Brain microvascular endothelial cell (primary cell): Measurements from ENCODE around the gene UCK2.

Source experiments
- DNase-seq: peaks from one replicate; pipeline ENCODE4 v3.0.0-alpha.2; 2020
- H3K27ac ChIP-seq: fragments of 250-450 bp; sonication (Bioruptor Pico); 2 replicates; pipeline ENCODE4 v1.5.1; 2020; ENCODE audit warnings: mild to moderate bottlenecking, moderate library complexity
- H3K27me3 ChIP-seq: fragments of 250-450 bp; sonication (Bioruptor Pico); replicated peaks from 2 replicates; pipeline ENCODE4 v1.5.1; 2020; ENCODE audit warnings: mild to moderate bottlenecking
- H3K36me3 ChIP-seq: fragments of 250-450 bp; sonication (Bioruptor Pico); replicated peaks from 2 replicates; pipeline ENCODE4 v1.5.1; 2020; ENCODE audit warnings: mild to moderate bottlenecking
- H3K4me3 ChIP-seq: 2 replicates; pipeline ENCODE4 v1.5.1; 2011; ENCODE audit warnings: low read depth, mild to moderate bottlenecking, control low read depth, low read length, moderate library complexity
- in situ Hi-C: cut with HindIII; loops from 2 replicates; pipeline ENCODE4 v1.10.0; 2017; ENCODE audit warnings: low sequenced_read_pairs, low pct_ligation_motif_present
- TF ChIP-seq, protein P1 (sequence below): IDR thresholded peaks from 2 replicates; pipeline ENCODE4 v1.5.1; 2011; ENCODE audit warnings: low read depth, mild to moderate bottlenecking, moderate library complexity, low read length, control low read depth, inconsistent platforms; ENCODE audit errors: missing control alignments

The UCK2 gene

DNA sequence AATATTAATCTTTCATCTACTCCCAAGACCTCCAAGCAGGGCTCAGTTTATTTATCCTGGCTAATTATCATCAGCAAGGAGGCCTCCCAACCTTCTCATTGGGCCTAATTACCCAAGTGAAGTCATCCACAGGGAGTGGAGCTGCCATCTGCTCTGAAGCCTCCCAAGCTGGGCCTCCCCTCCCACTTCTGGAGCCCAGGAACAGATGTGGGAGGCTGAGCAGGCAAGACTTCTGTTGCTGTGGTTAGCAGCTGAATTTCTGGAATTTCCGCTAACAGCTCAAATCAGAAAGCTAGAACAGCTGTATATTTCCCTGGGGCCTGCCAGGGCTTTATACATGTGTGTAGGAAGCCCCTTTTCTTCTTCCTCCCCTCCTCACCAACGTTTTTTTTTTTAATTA lies 127.5 kb downstream of the UCK2 start:
- TF ChIP-seq, protein P1, sequence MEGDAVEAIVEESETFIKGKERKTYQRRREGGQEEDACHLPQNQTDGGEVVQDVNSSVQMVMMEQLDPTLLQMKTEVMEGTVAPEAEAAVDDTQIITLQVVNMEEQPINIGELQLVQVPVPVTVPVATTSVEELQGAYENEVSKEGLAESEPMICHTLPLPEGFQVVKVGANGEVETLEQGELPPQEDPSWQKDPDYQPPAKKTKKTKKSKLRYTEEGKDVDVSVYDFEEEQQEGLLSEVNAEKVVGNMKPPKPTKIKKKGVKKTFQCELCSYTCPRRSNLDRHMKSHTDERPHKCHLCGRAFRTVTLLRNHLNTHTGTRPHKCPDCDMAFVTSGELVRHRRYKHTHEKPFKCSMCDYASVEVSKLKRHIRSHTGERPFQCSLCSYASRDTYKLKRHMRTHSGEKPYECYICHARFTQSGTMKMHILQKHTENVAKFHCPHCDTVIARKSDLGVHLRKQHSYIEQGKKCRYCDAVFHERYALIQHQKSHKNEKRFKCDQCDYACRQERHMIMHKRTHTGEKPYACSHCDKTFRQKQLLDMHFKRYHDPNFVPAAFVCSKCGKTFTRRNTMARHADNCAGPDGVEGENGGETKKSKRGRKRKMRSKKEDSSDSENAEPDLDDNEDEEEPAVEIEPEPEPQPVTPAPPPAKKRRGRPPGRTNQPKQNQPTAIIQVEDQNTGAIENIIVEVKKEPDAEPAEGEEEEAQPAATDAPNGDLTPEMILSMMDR = no peak
- in situ Hi-C loops = no loop called here
- Histone ChIP-seq H3K36me3 (no peaks in the 10 kb centered on the region), H3K27ac (no peak overlapping the region), H3K4me3 (no peak overlapping the region), H3K27me3 (no peaks in the 10 kb centered on the region)
- peak; percentile 22 for DNase-seq

DNA sequence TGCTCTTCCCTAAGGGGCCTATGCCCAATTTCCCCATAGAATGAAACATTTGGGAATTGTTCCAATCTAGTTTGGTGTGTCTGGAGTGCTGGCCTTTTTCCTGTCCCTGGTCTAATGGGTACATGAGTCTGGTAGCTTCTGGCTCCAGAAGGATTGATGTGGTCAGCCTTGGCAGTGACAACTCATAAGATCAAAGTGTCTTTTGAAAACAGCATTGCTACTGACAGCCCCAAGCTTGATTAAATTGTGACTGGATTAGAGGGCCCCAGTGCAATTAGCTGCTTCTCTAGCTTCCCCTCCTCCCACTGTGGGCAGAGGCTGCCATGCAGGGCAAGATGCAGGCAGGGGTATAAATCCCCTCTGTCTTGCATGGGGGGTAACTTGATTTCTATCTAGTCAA lies 130.9 kb downstream of the UCK2 start:
- Histone ChIP-seq H3K27me3 (no peaks in the 10 kb centered on the region), H3K27ac (no peak overlapping the region), H3K36me3 (no peaks in the 10 kb centered on the region), H3K4me3 (no peak overlapping the region)
- TF ChIP-seq, protein P1 = no peak
- DNase-seq = no peak
- in situ Hi-C loops = no loop called here

DNA sequence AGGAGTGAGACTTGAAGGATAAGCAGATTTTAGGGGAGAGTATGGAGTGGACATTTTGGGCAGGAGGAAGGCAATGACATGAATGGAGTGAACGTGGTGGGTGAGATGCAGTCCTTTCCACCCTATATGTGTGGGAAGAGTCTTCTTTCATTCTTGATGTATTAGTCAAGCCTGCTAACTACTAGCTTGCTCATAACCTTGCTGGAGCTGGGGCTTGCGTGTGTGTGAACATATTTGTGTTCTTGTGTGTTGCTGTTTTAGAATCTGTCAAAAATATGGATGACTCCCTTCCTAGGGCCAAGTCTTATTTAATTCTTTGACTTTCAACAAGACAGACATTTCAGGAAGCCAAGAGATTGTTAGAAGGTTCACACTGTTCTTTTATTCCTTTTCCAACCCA lies 132.7 kb downstream of the UCK2 start:
- no peaks in the 10 kb centered on the region for H3K27me3 ChIP-seq
- no peak overlapping the region for H3K4me3 ChIP-seq
- no peak overlapping the region for H3K27ac ChIP-seq
- no peak for DNase-seq
- no peaks in the 10 kb centered on the region for H3K36me3 ChIP-seq
- in situ Hi-C loops = no loop called here
- TF ChIP-seq, protein P1 = no peak

DNA sequence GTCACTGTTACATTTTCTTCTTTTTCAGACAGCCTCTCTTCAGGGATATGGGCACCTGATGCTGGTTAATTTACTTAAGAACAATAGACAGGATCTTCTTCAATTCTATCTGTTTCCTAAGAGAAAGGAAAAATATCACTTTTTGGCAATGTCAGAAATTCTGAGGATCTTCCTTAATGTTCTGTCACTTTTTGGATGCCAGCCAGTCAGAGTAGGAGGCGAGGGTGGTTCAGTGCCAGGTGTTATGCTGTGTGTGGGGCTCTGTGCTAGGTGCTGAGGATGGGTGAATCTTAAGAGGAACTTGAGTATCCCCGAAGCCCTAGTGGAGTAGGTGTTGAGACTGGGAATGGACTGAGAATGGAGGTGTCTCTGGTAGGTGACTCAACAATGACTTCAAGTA lies 133.5 kb downstream of the UCK2 start:
- no peaks in the 10 kb centered on the region for H3K27me3 ChIP-seq
- no peak for DNase-seq
- in situ Hi-C loops = no loop called here
- no peak overlapping the region for H3K4me3 ChIP-seq
- H3K27ac ChIP-seq = no peak overlapping the region
- TF ChIP-seq, protein P1 = no peak
- no peaks in the 10 kb centered on the region for H3K36me3 ChIP-seq
